ENCODE data around the gene ZBTB7C.

ZBTB7C gene

DNA sequence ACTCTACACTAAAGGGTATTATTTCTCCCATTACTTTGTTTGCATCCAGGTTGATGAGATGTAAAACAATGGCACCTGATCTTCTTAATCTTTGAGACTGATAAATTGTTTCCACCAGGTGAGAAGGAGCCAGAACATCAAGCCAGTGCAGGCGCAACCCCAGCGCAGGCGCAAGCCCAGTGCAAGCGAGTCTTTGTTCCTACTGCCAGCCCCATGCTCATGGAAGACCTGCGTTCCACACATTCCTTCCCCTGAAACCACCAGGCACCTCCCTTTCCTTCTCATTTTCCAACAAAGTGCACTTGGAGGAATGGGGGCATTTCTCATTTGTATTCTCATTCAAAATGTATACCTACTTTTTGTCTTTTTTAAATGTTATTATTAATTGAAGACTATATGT, 290.0 kb downstream of the ZBTB7C start:
- POLR2A ChIA-PET: no interaction called here
- H3K4me3 ChIP-seq (ENCODE audit: low read depth, low read length): no peak overlapping the region
- CTCF ChIA-PET: no interaction called here
- H3K27ac ChIP-seq (ENCODE audit: extremely low read depth, low read depth, low read length): no peak overlapping the region
- H3K9me3 ChIP-seq (ENCODE audit: control insufficient read depth, insufficient read depth, low read depth, low read length): no peaks in the 10 kb centered on the region
- no peaks in the 10 kb centered on the region for H3K4me1 ChIP-seq (ENCODE audit: control insufficient read depth, insufficient read depth, low read length)
- no peaks in the 10 kb centered on the region for H3K36me3 ChIP-seq (ENCODE audit: control insufficient read depth in 2 of 2, insufficient read depth in 1 of 2, low read length in 2 of 2)
- TF ChIP-seq ZNF585B (tag by site-specific recombination; IDR thresholded peaks at IDR 0.05): peak; percentile 26
- TF ChIP-seq, protein P1, sequence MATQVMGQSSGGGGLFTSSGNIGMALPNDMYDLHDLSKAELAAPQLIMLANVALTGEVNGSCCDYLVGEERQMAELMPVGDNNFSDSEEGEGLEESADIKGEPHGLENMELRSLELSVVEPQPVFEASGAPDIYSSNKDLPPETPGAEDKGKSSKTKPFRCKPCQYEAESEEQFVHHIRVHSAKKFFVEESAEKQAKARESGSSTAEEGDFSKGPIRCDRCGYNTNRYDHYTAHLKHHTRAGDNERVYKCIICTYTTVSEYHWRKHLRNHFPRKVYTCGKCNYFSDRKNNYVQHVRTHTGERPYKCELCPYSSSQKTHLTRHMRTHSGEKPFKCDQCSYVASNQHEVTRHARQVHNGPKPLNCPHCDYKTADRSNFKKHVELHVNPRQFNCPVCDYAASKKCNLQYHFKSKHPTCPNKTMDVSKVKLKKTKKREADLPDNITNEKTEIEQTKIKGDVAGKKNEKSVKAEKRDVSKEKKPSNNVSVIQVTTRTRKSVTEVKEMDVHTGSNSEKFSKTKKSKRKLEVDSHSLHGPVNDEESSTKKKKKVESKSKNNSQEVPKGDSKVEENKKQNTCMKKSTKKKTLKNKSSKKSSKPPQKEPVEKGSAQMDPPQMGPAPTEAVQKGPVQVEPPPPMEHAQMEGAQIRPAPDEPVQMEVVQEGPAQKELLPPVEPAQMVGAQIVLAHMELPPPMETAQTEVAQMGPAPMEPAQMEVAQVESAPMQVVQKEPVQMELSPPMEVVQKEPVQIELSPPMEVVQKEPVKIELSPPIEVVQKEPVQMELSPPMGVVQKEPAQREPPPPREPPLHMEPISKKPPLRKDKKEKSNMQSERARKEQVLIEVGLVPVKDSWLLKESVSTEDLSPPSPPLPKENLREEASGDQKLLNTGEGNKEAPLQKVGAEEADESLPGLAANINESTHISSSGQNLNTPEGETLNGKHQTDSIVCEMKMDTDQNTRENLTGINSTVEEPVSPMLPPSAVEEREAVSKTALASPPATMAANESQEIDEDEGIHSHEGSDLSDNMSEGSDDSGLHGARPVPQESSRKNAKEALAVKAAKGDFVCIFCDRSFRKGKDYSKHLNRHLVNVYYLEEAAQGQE (tag by site-specific recombination; IDR thresholded peaks at IDR 0.05): no peak

DNA sequence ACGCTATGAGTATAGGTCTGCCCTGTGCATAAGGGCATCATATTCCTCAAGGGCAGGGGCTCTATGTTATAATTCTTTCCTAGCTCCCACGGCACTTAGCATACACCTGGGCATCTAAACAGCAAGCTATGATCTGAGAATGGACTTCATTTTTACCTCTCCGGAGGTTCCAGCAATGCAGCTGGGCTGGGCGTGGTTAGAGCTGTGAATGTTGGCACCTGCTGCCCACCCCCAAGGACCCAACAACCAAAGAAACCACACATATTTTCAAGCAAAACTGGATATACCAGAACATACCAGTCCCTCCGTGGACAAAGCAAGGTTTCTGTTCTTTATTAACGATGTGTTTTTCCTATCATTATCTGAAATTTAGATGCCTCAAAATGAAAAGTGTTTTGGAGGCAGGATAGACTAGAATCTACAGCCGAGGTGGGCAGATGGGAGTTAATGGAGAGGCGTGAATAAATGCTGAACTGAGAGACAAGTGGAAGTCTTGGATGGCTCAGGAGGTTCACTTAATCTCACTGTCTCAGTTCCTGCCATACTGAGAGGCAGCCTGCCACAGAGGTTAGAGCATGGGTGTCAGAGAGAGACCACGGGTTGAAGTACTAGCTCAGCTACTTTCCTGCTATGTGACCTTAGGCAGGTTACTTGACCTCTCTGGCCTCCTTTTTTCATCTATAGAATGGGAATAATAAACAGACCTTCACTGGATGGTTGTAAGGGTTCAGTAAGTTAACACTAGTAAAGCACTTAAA, 292.1 kb downstream of the ZBTB7C start:
- H3K4me3 ChIP-seq (ENCODE audit: low read depth, low read length): no peak overlapping the region
- H3K36me3 ChIP-seq (ENCODE audit: control insufficient read depth in 2 of 2, insufficient read depth in 1 of 2, low read length in 2 of 2): no peaks in the 10 kb centered on the region
- no peak for TF ChIP-seq ZNF112 (tag by site-specific recombination; IDR thresholded peaks at IDR 0.05)
- TF ChIP-seq ZSCAN30 (tag by site-specific recombination; IDR thresholded peaks at IDR 0.05): no peak
- no peak for TF ChIP-seq GLIS1 (tag by site-specific recombination; IDR thresholded peaks at IDR 0.05)
- TF ChIP-seq TCF7L2 (IDR thresholded peaks at IDR 0.05; ENCODE audit: borderline replicate concordance, low read depth, low read length): no peak
- no peak for TF ChIP-seq ZSCAN23 (tag by site-specific recombination; IDR thresholded peaks at IDR 0.05)
- no peak for TF ChIP-seq KLF16 (tag by site-specific recombination; IDR thresholded peaks at IDR 0.05)
- TF ChIP-seq, protein P2, sequence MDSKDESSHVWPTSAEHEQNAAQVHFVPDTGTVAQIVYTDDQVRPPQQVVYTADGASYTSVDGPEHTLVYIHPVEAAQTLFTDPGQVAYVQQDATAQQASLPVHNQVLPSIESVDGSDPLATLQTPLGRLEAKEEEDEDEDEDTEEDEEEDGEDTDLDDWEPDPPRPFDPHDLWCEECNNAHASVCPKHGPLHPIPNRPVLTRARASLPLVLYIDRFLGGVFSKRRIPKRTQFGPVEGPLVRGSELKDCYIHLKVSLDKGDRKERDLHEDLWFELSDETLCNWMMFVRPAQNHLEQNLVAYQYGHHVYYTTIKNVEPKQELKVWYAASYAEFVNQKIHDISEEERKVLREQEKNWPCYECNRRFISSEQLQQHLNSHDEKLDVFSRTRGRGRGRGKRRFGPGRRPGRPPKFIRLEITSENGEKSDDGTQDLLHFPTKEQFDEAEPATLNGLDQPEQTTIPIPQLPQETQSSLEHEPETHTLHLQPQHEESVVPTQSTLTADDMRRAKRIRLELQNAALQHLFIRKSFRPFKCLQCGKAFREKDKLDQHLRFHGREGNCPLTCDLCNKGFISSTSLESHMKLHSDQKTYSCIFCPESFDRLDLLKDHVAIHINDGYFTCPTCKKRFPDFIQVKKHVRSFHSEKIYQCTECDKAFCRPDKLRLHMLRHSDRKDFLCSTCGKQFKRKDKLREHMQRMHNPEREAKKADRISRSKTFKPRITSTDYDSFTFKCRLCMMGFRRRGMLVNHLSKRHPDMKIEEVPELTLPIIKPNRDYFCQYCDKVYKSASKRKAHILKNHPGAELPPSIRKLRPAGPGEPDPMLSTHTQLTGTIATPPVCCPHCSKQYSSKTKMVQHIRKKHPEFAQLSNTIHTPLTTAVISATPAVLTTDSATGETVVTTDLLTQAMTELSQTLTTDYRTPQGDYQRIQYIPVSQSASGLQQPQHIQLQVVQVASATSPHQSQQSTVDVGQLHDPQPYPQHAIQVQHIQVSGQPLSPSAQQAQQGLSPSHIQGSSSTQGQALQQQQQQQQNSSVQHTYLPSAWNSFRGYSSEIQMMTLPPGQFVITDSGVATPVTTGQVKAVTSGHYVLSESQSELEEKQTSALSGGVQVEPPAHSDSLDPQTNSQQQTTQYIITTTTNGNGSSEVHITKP (tag by site-specific recombination; IDR thresholded peaks at IDR 0.05): no peak
- no peak for TF ChIP-seq ZNF548 (tag by site-specific recombination; IDR thresholded peaks at IDR 0.05)
- TF ChIP-seq ZNF624 (tag by site-specific recombination; IDR thresholded peaks at IDR 0.05): no peak
- TF ChIP-seq ZNF37A (tag by site-specific recombination; IDR thresholded peaks at IDR 0.05): no peak
- no peak for TF ChIP-seq ZNF404 (tag by site-specific recombination; IDR thresholded peaks at IDR 0.05)
- no peak for TF ChIP-seq ZIC2 (tag by site-specific recombination; IDR thresholded peaks at IDR 0.05)
- no peak for TF ChIP-seq OVOL3 (tag by site-specific recombination; IDR thresholded peaks at IDR 0.05)
- no peak for TF ChIP-seq SALL2 (tag by site-specific recombination; IDR thresholded peaks at IDR 0.05; ENCODE audit: borderline replicate concordance)
- TF ChIP-seq, protein P3, sequence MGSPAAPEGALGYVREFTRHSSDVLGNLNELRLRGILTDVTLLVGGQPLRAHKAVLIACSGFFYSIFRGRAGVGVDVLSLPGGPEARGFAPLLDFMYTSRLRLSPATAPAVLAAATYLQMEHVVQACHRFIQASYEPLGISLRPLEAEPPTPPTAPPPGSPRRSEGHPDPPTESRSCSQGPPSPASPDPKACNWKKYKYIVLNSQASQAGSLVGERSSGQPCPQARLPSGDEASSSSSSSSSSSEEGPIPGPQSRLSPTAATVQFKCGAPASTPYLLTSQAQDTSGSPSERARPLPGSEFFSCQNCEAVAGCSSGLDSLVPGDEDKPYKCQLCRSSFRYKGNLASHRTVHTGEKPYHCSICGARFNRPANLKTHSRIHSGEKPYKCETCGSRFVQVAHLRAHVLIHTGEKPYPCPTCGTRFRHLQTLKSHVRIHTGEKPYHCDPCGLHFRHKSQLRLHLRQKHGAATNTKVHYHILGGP (tag by site-specific recombination; IDR thresholded peaks at IDR 0.05): no peak
- no peak for TF ChIP-seq RBAK (tag by site-specific recombination; IDR thresholded peaks at IDR 0.05)
- TF ChIP-seq ZNF843 (tag by site-specific recombination; IDR thresholded peaks at IDR 0.05): no peak
- no peak for TF ChIP-seq ZNF274 (IDR thresholded peaks at IDR 0.05; ENCODE audit: low read length)
- no peak for TF ChIP-seq ZNF274 (tag by site-specific recombination; IDR thresholded peaks at IDR 0.05; ENCODE audit: borderline replicate concordance)
- TF ChIP-seq, protein P4, sequence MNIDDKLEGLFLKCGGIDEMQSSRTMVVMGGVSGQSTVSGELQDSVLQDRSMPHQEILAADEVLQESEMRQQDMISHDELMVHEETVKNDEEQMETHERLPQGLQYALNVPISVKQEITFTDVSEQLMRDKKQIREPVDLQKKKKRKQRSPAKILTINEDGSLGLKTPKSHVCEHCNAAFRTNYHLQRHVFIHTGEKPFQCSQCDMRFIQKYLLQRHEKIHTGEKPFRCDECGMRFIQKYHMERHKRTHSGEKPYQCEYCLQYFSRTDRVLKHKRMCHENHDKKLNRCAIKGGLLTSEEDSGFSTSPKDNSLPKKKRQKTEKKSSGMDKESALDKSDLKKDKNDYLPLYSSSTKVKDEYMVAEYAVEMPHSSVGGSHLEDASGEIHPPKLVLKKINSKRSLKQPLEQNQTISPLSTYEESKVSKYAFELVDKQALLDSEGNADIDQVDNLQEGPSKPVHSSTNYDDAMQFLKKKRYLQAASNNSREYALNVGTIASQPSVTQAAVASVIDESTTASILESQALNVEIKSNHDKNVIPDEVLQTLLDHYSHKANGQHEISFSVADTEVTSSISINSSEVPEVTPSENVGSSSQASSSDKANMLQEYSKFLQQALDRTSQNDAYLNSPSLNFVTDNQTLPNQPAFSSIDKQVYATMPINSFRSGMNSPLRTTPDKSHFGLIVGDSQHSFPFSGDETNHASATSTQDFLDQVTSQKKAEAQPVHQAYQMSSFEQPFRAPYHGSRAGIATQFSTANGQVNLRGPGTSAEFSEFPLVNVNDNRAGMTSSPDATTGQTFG (tag by site-specific recombination; IDR thresholded peaks at IDR 0.05; ENCODE audit: borderline replicate concordance): no peak
- TF ChIP-seq ZNF221 (tag by site-specific recombination; IDR thresholded peaks at IDR 0.05; ENCODE audit: borderline replicate concordance): no peak
- no peaks in the 10 kb centered on the region for H3K9me3 ChIP-seq (ENCODE audit: control insufficient read depth, insufficient read depth, low read depth, low read length)
- no peak overlapping the region for H3K27ac ChIP-seq (ENCODE audit: extremely low read depth, low read depth, low read length)
- H3K4me1 ChIP-seq (ENCODE audit: control insufficient read depth, insufficient read depth, low read length): no peaks in the 10 kb centered on the region
- POLR2A ChIA-PET: interaction anchor here (1.4 kb wide), 1 partner anchor 20 kb away, joined by 5 read pairs; no protein-coding TSS in a partner anchor
- CTCF ChIA-PET: interaction anchor here (0.5 to 1.1 kb wide), 5 partner anchors 17 to 348 kb away, joined by 3 to 6 read pairs (median 3); no protein-coding TSS in a partner anchor
